Esophagus squamous epithelium (tissue), 4 donors: ENCODE measurements around the gene WDR18.

ENCODE experiments used
- POLR2A ChIP-seq, 4 donors: fragments of 450-650 bp; IDR thresholded peaks; one replicate each; pipeline ENCODE4 v1.6.1; 2017; ENCODE audit warnings: antibody characterized with exemption in 4 of 4, mild to moderate bottlenecking in 4 of 4, moderate library complexity in 3 of 4
- TF ChIP-seq, protein P1 (sequence below), 6 experiments: fragments of 450-650 bp in 4 of 6; fragments of 200-600 bp in 2 of 6; sonication (generic) in 2 of 6; IDR thresholded peaks; one replicate each; pipeline ENCODE4 v1.5.1; 2016 to 2019; ENCODE audit warnings: antibody characterized with exemption in 6 of 6, mild to moderate bottlenecking in 4 of 6, moderate library complexity in 4 of 6

DNA sequence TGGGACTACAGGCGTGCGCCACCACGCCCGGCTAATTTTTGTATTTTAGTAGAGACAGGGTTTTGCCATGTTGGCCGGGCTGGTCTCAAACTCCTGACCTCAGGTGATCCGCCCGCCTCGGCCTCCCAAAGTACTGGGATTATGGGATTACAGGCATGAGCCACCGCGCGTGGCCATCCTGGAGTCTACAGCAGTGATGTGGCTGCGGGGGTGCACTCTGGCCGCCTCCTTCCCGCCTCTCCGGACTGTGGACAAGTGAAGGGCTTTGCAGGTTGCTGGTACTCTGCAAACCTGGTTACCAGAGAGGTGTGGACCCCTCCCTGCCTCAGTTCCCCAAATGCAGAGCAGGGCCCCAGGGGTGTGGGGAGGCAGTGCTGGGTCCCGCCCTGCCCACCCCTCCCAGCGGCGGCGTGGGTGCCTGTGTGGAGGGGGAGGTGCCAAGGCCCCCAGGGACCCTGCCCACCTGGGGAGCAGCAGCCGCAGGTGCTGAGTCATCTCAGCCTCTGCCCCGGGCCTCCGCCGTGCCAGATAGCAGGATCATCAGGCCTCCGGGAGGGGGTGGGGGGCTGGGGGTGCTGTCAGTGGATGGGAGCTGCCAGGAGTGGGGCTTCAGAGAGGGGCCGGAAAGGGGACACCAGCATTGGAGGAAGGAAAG is 35.2 kb upstream of the WDR18 start:
- no peak for TF ChIP-seq POLR2A (IDR thresholded peaks at IDR 0.05)
- TF ChIP-seq, protein P1, sequence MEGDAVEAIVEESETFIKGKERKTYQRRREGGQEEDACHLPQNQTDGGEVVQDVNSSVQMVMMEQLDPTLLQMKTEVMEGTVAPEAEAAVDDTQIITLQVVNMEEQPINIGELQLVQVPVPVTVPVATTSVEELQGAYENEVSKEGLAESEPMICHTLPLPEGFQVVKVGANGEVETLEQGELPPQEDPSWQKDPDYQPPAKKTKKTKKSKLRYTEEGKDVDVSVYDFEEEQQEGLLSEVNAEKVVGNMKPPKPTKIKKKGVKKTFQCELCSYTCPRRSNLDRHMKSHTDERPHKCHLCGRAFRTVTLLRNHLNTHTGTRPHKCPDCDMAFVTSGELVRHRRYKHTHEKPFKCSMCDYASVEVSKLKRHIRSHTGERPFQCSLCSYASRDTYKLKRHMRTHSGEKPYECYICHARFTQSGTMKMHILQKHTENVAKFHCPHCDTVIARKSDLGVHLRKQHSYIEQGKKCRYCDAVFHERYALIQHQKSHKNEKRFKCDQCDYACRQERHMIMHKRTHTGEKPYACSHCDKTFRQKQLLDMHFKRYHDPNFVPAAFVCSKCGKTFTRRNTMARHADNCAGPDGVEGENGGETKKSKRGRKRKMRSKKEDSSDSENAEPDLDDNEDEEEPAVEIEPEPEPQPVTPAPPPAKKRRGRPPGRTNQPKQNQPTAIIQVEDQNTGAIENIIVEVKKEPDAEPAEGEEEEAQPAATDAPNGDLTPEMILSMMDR (IDR thresholded peaks at IDR 0.05): no peak
